Measurements from ENCODE around the gene RNF10. TPM values are rescaled to one million over a fixed set of nuclear protein-coding genes. Genes with fewer than 3 reads are reported as not detected.
"Not testable (repeated sequence)": the region's sequence is repeated elsewhere in the genome, so short reads cannot be mapped to it uniquely, and the experiment has no call there.

The RNF10 gene
- total RNA-seq, 1 experiment from 2014 or later, result 74.9 TPM

DNA sequence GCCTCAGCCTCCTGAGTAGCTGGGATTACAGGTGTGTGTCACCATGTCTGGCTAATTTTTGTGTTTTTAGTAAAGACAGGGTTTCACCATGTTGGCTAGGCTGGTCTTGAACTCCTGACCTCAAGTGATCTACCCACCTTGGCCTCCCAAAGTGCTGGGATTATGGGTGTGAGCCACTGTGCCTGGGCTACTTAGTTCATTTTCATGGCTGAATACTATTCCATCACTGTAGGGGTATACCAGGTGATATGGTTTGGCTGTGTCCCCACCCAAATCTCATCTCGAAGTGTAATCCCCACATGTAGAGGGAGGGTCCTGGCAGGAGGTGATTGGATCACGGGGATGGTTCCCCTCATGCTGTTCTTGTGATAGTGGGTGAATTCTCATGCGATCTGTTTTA lies 83.0 kb downstream of the RNF10 start:
- DNase-seq (ENCODE audit: low spot score), result not testable (repeated sequence)

DNA sequence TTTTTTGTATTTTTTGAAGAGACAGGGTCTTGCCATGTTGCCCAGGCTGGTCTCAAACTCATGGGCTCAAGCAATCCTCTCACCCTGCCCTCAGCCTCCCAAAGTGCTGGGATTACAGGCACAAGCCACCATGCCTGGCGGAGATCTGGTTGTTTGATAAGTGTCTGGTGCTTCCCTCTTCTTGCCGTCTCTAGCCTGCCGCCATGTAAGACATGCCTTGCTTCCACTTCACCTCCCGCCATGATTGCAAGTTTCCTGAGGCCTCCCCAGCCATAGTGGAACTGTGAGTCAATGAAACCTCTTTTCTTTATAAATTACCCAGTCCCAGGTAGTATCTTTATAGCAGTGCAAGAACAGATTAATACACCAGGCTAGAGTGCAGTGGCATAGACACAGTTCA lies 83.6 kb downstream of the RNF10 start:
- DNase-seq (ENCODE audit: low spot score), result not testable (repeated sequence)

DNA sequence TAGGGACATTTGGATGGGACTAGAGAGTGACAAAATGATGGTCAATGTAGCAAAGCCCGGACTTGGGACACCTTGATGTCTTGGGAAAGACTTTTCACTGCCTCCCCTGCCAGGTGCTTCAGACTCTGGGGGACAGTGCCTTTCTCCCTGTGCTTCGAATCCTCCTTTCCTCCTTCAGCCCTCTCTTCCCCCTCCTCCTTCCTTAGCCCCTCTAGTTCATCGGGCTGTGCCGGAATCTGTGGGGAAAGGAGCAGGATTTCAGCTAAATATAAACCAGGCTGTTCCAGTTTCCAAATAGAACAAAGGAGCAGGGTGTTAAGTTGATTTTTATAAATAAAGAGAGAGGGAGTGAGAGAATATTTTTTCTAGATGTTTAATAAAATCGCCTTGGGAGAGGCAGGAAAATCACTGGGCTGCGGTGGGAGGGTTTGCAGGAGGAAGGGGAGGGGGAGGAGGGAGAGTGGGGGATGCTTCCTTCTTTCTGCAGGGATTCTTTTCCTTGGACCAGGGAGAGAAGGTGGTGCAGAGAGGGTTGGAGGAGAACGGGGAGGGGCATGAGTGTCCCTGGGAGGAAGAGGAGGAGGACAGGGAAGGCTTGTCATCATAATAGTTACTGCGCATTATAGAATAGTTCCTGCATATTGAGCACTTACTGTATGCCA lies 84.9 kb downstream of the RNF10 start:
- no peak for DNase-seq (ENCODE audit: low spot score)

DNA sequence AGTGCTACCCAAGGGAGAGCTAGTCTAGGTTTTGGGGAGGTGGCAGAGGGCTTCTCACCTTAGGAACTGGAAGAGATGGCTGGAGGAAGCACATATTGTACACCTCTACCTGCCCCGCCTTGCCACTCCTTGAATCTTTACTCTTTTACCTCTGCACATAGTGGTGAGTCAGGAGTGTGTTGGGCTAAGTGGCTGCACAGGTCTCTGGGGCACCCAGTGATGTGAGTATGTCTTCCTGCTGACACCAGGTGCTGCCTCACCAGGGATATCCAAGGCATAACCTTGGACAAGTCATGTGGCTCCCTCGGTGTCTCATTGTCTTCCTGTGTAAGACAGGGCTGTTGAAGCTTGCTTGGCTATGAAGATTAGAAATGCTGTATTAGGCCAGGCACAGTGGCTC lies 86.5 kb downstream of the RNF10 start:
- DNase-seq (ENCODE audit: low spot score), result no peak

DNA sequence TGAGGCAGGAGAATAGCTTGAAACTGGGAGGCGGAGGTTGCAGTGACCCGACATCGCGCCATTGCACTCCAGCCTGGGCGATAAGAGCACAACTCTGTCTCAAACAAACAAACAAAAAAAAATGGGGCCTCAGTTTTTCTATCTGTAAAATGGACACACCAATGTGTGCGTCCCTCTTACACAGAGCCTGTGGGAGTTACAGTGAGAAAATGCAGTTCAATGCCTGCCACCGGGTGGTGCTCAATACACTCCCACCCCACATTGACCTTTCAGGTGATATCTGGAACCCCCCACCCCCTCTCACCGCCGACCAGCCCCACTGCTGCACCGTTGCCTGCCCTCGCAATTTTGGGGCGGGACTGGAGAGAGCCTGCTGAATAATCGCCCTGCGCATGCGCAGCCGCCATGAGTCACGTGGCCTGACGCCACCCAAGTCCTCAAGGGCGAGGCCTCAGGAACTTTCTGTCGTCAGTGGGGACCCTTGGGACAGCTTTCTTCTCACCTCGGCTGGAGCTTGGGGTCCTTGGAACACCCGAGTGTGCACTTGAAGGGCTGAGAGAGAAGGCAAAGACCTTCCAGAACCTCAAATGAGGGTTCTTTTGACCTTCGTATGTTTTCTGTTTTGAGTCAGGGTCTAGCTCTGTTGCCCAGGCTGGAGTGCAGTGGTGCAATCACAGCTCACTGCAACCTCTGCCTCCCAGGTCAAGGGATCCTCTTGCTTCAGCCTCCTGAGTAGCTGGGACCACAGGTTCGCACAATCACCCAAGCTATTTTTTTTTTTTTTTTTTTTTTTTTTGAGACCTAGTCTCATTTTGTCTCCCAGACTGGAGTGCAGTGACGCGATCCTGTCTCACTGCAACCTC lies 91.6 kb downstream of the RNF10 start:
- DNase-seq (ENCODE audit: low spot score), result no peak

Other genes with a start within 250 kb of the RNF10 start
- gene RNU4-2, start 242.5 kb upstream of the RNF10 start, total RNA-seq (2014; rRNA removed; shearing (Covaris generic)), result under 0.01 TPM in 1 of 2 replicates, not detected in the other
- gene RNU4-1, start 241.1 kb upstream of the RNF10 start, total RNA-seq (2014; rRNA removed; shearing (Covaris generic)), result under 0.01 TPM in 2 replicates
- gene SIRT4, start 232.0 kb upstream of the RNF10 start, total RNA-seq (2014; rRNA removed; shearing (Covaris generic)), result 2.4 and 6.8 TPM in 2 replicates
- not detected in 2 replicates for gene PLA2G1B, start 206.6 kb upstream of the RNF10 start, total RNA-seq (2014; rRNA removed; shearing (Covaris generic))
- 0.35 and 0.72 TPM in 2 replicates for gene MSI1, start 165.2 kb upstream of the RNF10 start, total RNA-seq (2014; rRNA removed; shearing (Covaris generic))
- gene COX6A1, start 96.2 kb upstream of the RNF10 start, total RNA-seq (2014; rRNA removed; shearing (Covaris generic)), result 602 and 637 TPM in 2 replicates
- gene TRIAP1, start 88.0 kb upstream of the RNF10 start, total RNA-seq (2014; rRNA removed; shearing (Covaris generic)), result 72.8 and 83.2 TPM in 2 replicates
- gene GATC, start 87.9 kb upstream of the RNF10 start, total RNA-seq (2014; rRNA removed; shearing (Covaris generic)), result 21.2 and 24.8 TPM in 2 replicates
- gene SRSF9, start 64.6 kb upstream of the RNF10 start, total RNA-seq (2014; rRNA removed; shearing (Covaris generic)), result 221 and 252 TPM in 2 replicates
- gene DYNLL1, start 38.2 kb upstream of the RNF10 start, total RNA-seq (2014; rRNA removed; shearing (Covaris generic)), result 538 and 559 TPM in 2 replicates
- 47.9 and 50.9 TPM in 2 replicates for gene COQ5, start 5.2 kb upstream of the RNF10 start, total RNA-seq (2014; rRNA removed; shearing (Covaris generic))
- gene POP5, start 47.0 kb downstream of the RNF10 start, total RNA-seq (2014; rRNA removed; shearing (Covaris generic)), result 71.1 and 77.5 TPM in 2 replicates
- not detected in 2 replicates for gene CABP1, start 106.3 kb downstream of the RNF10 start, total RNA-seq (2014; rRNA removed; shearing (Covaris generic))
- gene MLEC, start 152.8 kb downstream of the RNF10 start, total RNA-seq (2014; rRNA removed; shearing (Covaris generic)), result 136 and 137 TPM in 2 replicates
- gene UNC119B, start 176.1 kb downstream of the RNF10 start, total RNA-seq (2014; rRNA removed; shearing (Covaris generic)), result 14.3 and 14.4 TPM in 2 replicates
- 5.3 and 7.4 TPM in 2 replicates for gene ACADS, start 191.5 kb downstream of the RNF10 start, total RNA-seq (2014; rRNA removed; shearing (Covaris generic))

Measured in H4 (cell line).